K562 (cell line): ENCODE results near the gene OR4B1. TPM values are rescaled to one million over a fixed set of nuclear protein-coding genes. Genes with fewer than 3 reads are reported as not detected.

Experiments used
- ATAC-seq: fragments of 200-7000 bp; cut with Tn5 transposase; 3 replicates; pipeline ENCODE4 v1.9.1; 2020; ENCODE audit warnings: moderate library complexity
- BruUV-seq: library from RNA; stranded (reverse); fragments of 400-500 nt; replicated peaks from 2 replicates; lab custom pipeline; 2021; lab: Mats Ljungman, UMichigan
- CTCF ChIA-PET: fragments of 300-600 bp; formaldehyde crosslinking; extraction: SDS; loops from one replicate; lab custom pipeline; 2021; ENCODE audit warnings: low intra/inter-chr PET ratio; lab: Yijun Ruan, JAX
- POLR2A ChIA-PET: fragments of 300-600, 350-650 bp; sonication (Branson Sonifier 250); formaldehyde crosslinking; extraction: SDS; loops from one replicate; lab custom pipeline; 2021; ENCODE audit warnings: antibody characterized with exemption, inconsistent platforms; lab: Yijun Ruan, JAX
- DNase-seq, 4 experiments: peaks; one replicate each; pipeline versions ENCODE4 v3.0.0 to v3.0.0-alpha.2; 2011 to 2018; ENCODE audit warnings: low spot score in 3 of 4, mixed read lengths in 3 of 4; ENCODE audit errors: extremely low read depth in 1 of 4
- FAIRE-seq: peaks from 2 replicates; lab custom pipeline; 2011; peaks lifted over from hg19 to GRCh38; lab: Jason Lieb, UNC
- H2AFZ ChIP-seq: 2 replicates; pipeline ENCODE4 v1.6.0; 2011; ENCODE audit warnings: low read depth, low read length, control low read depth, inconsistent platforms
- H3K27ac ChIP-seq: fragments of 200-600 bp; 3 replicates; pipeline ENCODE4 v1.8.0; 2011; ENCODE audit warnings: low read depth, mild to moderate bottlenecking, control low read depth, inconsistent platforms, low read length, moderate library complexity, mixed read lengths; ENCODE audit errors: extremely low read depth
- H3K27me3 ChIP-seq, 2 experiments: fragments of 300-600 bp in 1 of 2; 2 replicates in 1 of 2; 3 replicates in 1 of 2; pipeline versions ENCODE4 v1.6.0 to v1.8.0; 2011; ENCODE audit warnings: inconsistent platforms in 2 of 2, low read length in 2 of 2, mild to moderate bottlenecking in 1 of 2, mixed read lengths in 1 of 2, moderate library complexity in 1 of 2; ENCODE audit not compliant: control insufficient read depth in 2 of 2, insufficient read depth in 2 of 2
- H3K36me3 ChIP-seq: fragments of 300-600 bp; 3 replicates; pipeline ENCODE4 v1.8.0; 2011; ENCODE audit warnings: mild to moderate bottlenecking, low read length, inconsistent platforms; ENCODE audit not compliant: control insufficient read depth, insufficient read depth
- H3K4me1 ChIP-seq, 2 experiments: fragments of 200-600 bp in 1 of 2; replicated peaks in 1 of 2; 2 replicates in 1 of 2; 3 replicates in 1 of 2; pipeline versions ENCODE4 v1.5.1 to v1.8.0; 2011; ENCODE audit warnings: inconsistent platforms in 2 of 2, low read length in 2 of 2, mild to moderate bottlenecking in 1 of 2, mixed read lengths in 1 of 2, moderate library complexity in 1 of 2; ENCODE audit not compliant: control insufficient read depth in 2 of 2, insufficient read depth in 2 of 2
- H3K4me2 ChIP-seq: 2 replicates; pipeline ENCODE4 v1.6.1; 2011; ENCODE audit warnings: low read length, control low read depth, inconsistent platforms, mixed read lengths; ENCODE audit not compliant: insufficient read depth
- H3K4me3 ChIP-seq: fragments of 200-600 bp; sonication (generic), shearing (Covaris generic); 2 replicates; pipeline ENCODE4 v1.5.1; 2016; ENCODE audit warnings: control low read depth, inconsistent platforms
- H3K79me2 ChIP-seq: fragments of 200-600 bp; 3 replicates; pipeline ENCODE4 v1.8.0; 2011; ENCODE audit warnings: low read length, inconsistent platforms; ENCODE audit not compliant: control insufficient read depth, insufficient read depth
- H3K9ac ChIP-seq, 2 experiments: 2 replicates each; pipeline versions ENCODE4 v1.6.0 to v1.6.1; 2011; ENCODE audit warnings: low read depth in 2 of 2, low read length in 2 of 2, control low read depth in 1 of 2, inconsistent platforms in 1 of 2, mild to moderate bottlenecking in 1 of 2, mixed read lengths in 1 of 2; ENCODE audit not compliant: insufficient read depth in 1 of 2
- H3K9me1 ChIP-seq: one replicate; pipeline ENCODE4 v1.6.0; 2011; ENCODE audit warnings: inconsistent platforms, mild to moderate bottlenecking, low read length, moderate library complexity; ENCODE audit not compliant: control insufficient read depth, insufficient read depth
- H3K9me3 ChIP-seq: replicated peaks from 2 replicates; pipeline ENCODE4 v1.5.1; 2011; ENCODE audit warnings: low read depth, low read length, inconsistent platforms; ENCODE audit not compliant: control insufficient read depth, insufficient read depth
- H4K20me1 ChIP-seq: replicated peaks from 2 replicates; pipeline ENCODE4 v1.6.1; 2011; ENCODE audit warnings: low read length, inconsistent platforms, mixed read lengths; ENCODE audit not compliant: control insufficient read depth, insufficient read depth
- BCL6 ChIP-seq: fragments of 250-450 bp; sonication (Bioruptor Pico); IDR thresholded peaks from 2 replicates; pipeline ENCODE4 v1.4.0; 2020
- CBFA2T3 ChIP-seq: fragments of 450-650 bp; IDR thresholded peaks from 2 replicates; pipeline ENCODE4 v1.6.1; 2017
- CHD1 ChIP-seq: fragments of 200-600 bp; sonication (generic); IDR thresholded peaks from one replicate; pipeline ENCODE4 v1.6.1; 2012; ENCODE audit warnings: mild to moderate bottlenecking, moderate library complexity, low read length, inconsistent platforms
- HOMEZ ChIP-seq: fragments of 250-450 bp; sonication (Bioruptor Pico); IDR thresholded peaks from 2 replicates; pipeline ENCODE4 v1.4.0; 2020; ENCODE audit warnings: mild to moderate bottlenecking, moderate library complexity
- MLLT1 ChIP-seq, 2 experiments: fragments of 450-650 bp; IDR thresholded peaks; 2 replicates each; pipeline ENCODE4 v1.6.1; 2016
- NEUROD1 ChIP-seq: fragments of 150-350 bp; IDR thresholded peaks from 2 replicates; pipeline ENCODE4 v1.6.1; 2014; ENCODE audit warnings: borderline replicate concordance, low read length, low read depth; ENCODE audit not compliant: partially characterized antibody
- NR1H2 ChIP-seq: sonication (generic); formaldehyde crosslinking; IDR thresholded peaks from 2 replicates; pipeline ENCODE4 v1.4.0; 2020; ENCODE audit warnings: mild to moderate bottlenecking, missing genetic modification reagents
- RAD21 ChIP-seq, 2 experiments: fragments of 250-450 bp in 1 of 2; fragments of 450-650 bp in 1 of 2; sonication (Bioruptor Pico) in 1 of 2; formaldehyde crosslinking in 1 of 2; IDR thresholded peaks in 1 of 2; conservative IDR thresholded peaks in 1 of 2; 2 replicates each; pipeline versions ENCODE4 v1.4.0 to v1.8.0; 2020 to 2022; ENCODE audit warnings: mild to moderate bottlenecking in 2 of 2, moderate library complexity in 1 of 2
- ZNF263 ChIP-seq: sonication (generic); formaldehyde crosslinking; IDR thresholded peaks from 2 replicates; pipeline ENCODE4 v1.8.0; 2022; ENCODE audit warnings: mild to moderate bottlenecking, missing genetic modification reagents, borderline replicate concordance
- ZNF561 ChIP-seq: fragments of 450-650 bp; formaldehyde crosslinking; conservative IDR thresholded peaks from 2 replicates; pipeline ENCODE4 v1.4.0; 2020; ENCODE audit warnings: mild to moderate bottlenecking, moderate library complexity
- WGBS: fragments of 100-300 bp; shearing (Covaris generic); methylation state at CpG from one replicate; pipeline ENCODE4 v1.1.6; 2016; ENCODE audit warnings: low coverage, mixed read lengths; ENCODE audit not compliant: insufficient coverage; ENCODE audit errors: missing lambda C conversion rate; 5-methylcytosine and 5-hydroxymethylcytosine counted together
- in situ Hi-C: fragments of 300-500 bp; cut with MboI; formaldehyde crosslinking; loops from 4 replicates; pipeline ENCODE4 v1.15.0; 2018; ENCODE audit warnings: inconsistent platforms, mixed read lengths
- intact Hi-C: fragments of 100-400 bp; cut with micrococcal nuclease; formaldehyde crosslinking; loops from 2 replicates; pipeline ENCODE4 v1.14.2; 2022
- polyA plus RNA-seq, 8 experiments: library from polyadenylated mRNA; depleted of rRNA in 4 of 8; stranded (reverse) in 5 of 8; unstranded in 3 of 8; fragments of >200 nt; fragmentation: Nextera tagmentation in 2 of 8; fragmentation: Illumina TruSeq in 1 of 8; extraction: Ambion mirVana in 2 of 8; extraction: Trizol in 1 of 8; gene quantifications; 2 replicates each; pipeline versions ENCODE4 v1.2.1 to v1.2.3, GENCODE V29; 2011 to 2014; ENCODE audit warnings: inconsistent platforms in 1 of 8, missing spikeins in 1 of 8
- total RNA-seq, 7 experiments: library from RNA; depleted of rRNA in 6 of 7; stranded (reverse); fragments of >200 nt in 6 of 7; fragmentation: Illumina TruSeq in 2 of 7; extraction: Trizol in 2 of 7; gene quantifications; 2 replicates each; pipeline versions ENCODE4 v1.2.1 to v1.2.3, GENCODE V29; 2011 to 2021; ENCODE audit warnings: low replicate concordance in 1 of 7
- TF ChIP-seq, protein P1 (sequence below), 3 experiments: IDR thresholded peaks in 2 of 3; conservative IDR thresholded peaks in 1 of 3; 2 replicates each; pipeline ENCODE4 v1.5.1; 2011 to 2012; ENCODE audit warnings: low read length in 3 of 3, mild to moderate bottlenecking in 3 of 3, control low read depth in 2 of 3, improper control_type of control experiment in 1 of 3, inconsistent platforms in 1 of 3, low read depth in 1 of 3, mixed read lengths in 1 of 3, moderate library complexity in 1 of 3; ENCODE audit not compliant: insufficient read depth in 2 of 3

The OR4B1 gene
- total and polyA plus RNA-seq, 9 of the 15 experiments (the other 6 are each of a cell fraction or from before 2014, with no cell fraction given): not detected

DNA sequence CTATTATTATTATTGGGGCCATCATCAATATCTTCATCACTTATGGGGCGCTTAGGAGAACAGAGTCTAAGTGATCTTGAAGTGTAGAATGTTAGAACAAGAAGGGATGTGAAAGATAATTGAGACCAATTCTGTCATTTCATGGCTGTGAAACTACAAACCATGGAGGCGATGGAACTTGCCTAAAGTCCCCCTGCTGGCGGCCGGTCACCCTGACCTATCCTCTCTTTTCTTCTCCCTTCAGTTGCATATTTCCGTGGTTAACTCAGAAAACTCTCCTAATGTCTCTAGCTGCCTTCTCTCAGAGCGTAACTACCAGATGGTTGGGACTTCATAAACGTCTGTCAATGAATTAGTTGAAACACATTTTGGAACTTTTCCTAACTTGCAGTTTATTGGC is 6.6 kb upstream of the OR4B1 start:
- no peaks in the 10 kb centered on the region for H3K9me3 ChIP-seq
- H3K9ac ChIP-seq: no peak overlapping the region
- H4K20me1 ChIP-seq: no peaks in the 10 kb centered on the region
- H3K4me3 ChIP-seq: no peak overlapping the region
- no peak for TF ChIP-seq ZNF263 (CRISPR knock-in tag)
- TF ChIP-seq, protein P1, sequence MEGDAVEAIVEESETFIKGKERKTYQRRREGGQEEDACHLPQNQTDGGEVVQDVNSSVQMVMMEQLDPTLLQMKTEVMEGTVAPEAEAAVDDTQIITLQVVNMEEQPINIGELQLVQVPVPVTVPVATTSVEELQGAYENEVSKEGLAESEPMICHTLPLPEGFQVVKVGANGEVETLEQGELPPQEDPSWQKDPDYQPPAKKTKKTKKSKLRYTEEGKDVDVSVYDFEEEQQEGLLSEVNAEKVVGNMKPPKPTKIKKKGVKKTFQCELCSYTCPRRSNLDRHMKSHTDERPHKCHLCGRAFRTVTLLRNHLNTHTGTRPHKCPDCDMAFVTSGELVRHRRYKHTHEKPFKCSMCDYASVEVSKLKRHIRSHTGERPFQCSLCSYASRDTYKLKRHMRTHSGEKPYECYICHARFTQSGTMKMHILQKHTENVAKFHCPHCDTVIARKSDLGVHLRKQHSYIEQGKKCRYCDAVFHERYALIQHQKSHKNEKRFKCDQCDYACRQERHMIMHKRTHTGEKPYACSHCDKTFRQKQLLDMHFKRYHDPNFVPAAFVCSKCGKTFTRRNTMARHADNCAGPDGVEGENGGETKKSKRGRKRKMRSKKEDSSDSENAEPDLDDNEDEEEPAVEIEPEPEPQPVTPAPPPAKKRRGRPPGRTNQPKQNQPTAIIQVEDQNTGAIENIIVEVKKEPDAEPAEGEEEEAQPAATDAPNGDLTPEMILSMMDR (IDR thresholded peaks at IDR 0.05 in 2 of 3, conservative IDR thresholded peaks at IDR 0.05 in 1 of 3; ENCODE audit: insufficient read depth in 2 of 3, low read depth in 1 of 3, low read length in 3 of 3): peak in 2 of 3 experiments; percentile 35 to 39; a peak in 3 of 6 replicates
- no peak for TF ChIP-seq BCL6 (CRISPR knock-in tag)
- TF ChIP-seq CHD1: no peak
- TF ChIP-seq HOMEZ: no peak
- no peak for TF ChIP-seq CBFA2T3
- TF ChIP-seq MLLT1 (IDR thresholded peaks at IDR 0.05): no peak
- no peak for TF ChIP-seq ZNF561 (CRISPR knock-in tag)
- peak in 1 of 2 experiments; percentile 30; a peak in 1 of 4 replicates for TF ChIP-seq RAD21 (CRISPR knock-in tag; conservative IDR thresholded peaks at IDR 0.05 in 1 of 2, IDR thresholded peaks at IDR 0.05 in 1 of 2)
- TF ChIP-seq NEUROD1: no peak
- no peak for TF ChIP-seq NR1H2
- TF ChIP-seq, all 486 proteins: peak for 2
- ATAC-seq: peak; percentile 77
- Histone ChIP-seq H3K4me1 (no peaks in the 10 kb centered on the region), H3K79me2 (no peaks in the 10 kb centered on the region), H3K27me3 (no peaks in the 10 kb centered on the region), H3K36me3 (no peaks in the 10 kb centered on the region), H3K27ac (no peak overlapping the region), H2AFZ (no peak overlapping the region), H3K9me1 (no peaks in the 10 kb centered on the region), H3K4me2 (no peak overlapping the region)
- peak in 2 of 4 experiments; percentile 11 to 15 for DNase-seq
- ChIA-PET POLR2A (no interaction called here), CTCF (no interaction called here)
- no peak for FAIRE-seq
- intact Hi-C loops (loop anchor here (1.0 kb wide), 1 partner anchor 38 kb away; no protein-coding TSS in a partner anchor), in situ Hi-C loops (no loop called here)
- BruUV-seq: no TSS peak
- under 1% methylated on average over 7 of the region's 7 CpGs for WGBS
